Islet precursor cell (in vitro differentiated cells): ENCODE data around the gene CT45A7.
"Not testable (repeated sequence)": the region's sequence is repeated elsewhere in the genome, so short reads cannot be mapped to it uniquely, and the experiment has no call there.

Experiments
- DNase-seq: peaks from one replicate; pipeline ENCODE4 v3.0.0-alpha.2; 2018

Gene CT45A7

GRCh38 chrX:135837180-135837579 is at the start of gene CT45A7:
CT45A7 (minus strand) TSS chrX:135837280; CDS start chrX:135833533, 3,747 bp downstream.
- not testable (repeated sequence) for DNase-seq

- DNase-seq, result not testable (repeated sequence)
Measured at GRCh38 chrX:135882741-135883140, 45.7 kb upstream of the CT45A7 start.

GRCh38 chrX:135871712-135872111 is 34.6 kb upstream of the CT45A7 start, which contains the start of gene CT45A9:
CT45A9 (minus strand) TSS chrX:135871812; CDS start chrX:135868061, 3,751 bp downstream.
- DNase-seq, result not testable (repeated sequence)

- not testable (repeated sequence) for DNase-seq
Measured at GRCh38 chrX:135854438-135854837, 17.4 kb upstream of the CT45A7 start, which contains the start of gene CT45A8. CT45A8 (minus strand) TSS chrX:135854538; CDS start chrX:135850783, 3,755 bp downstream.

GRCh38 chrX:135819912-135820311 is 17.2 kb downstream of the CT45A7 start, which contains the start of gene CT45A2:
CT45A2 (minus strand) TSS chrX:135820012; CDS start chrX:135816265, 3,747 bp downstream.
- DNase-seq, result not testable (repeated sequence)

GRCh38 chrX:135802687-135803086 is 34.4 kb downstream of the CT45A7 start, which contains the start of gene CT45A6:
CT45A6 (minus strand) TSS chrX:135802787; CDS start chrX:135798993, 3,794 bp downstream.
- DNase-seq, result not testable (repeated sequence)

GRCh38 chrX:135785403-135785802 is 51.7 kb downstream of the CT45A7 start, which contains the start of gene CT45A5:
CT45A5 (minus strand) TSS chrX:135785503; CDS start chrX:135781729, 3,774 bp downstream.
- DNase-seq, result not testable (repeated sequence)
